HEK293T (cell line): Measurements from ENCODE around the gene NRG3.

Source experiments
- CTCF ChIA-PET: fragments of 350-600 bp; formaldehyde crosslinking; extraction: SDS; loops from one replicate; lab custom pipeline; 2021; ENCODE audit warnings: antibody characterized with exemption, inconsistent platforms; lab: Yijun Ruan, JAX
- POLR2A ChIA-PET: fragments of 350-600 bp; formaldehyde crosslinking; extraction: SDS; loops from one replicate; lab custom pipeline; 2020; ENCODE audit warnings: antibody characterized with exemption, inconsistent platforms; lab: Yijun Ruan, JAX
- DNase-seq: peaks from one replicate; pipeline ENCODE4 v3.0.0; 2012; ENCODE audit warnings: mixed read lengths; ENCODE audit errors: extremely low spot score
- ARNT ChIP-seq: fragments of 450-650 bp; IDR thresholded peaks from 2 replicates; pipeline ENCODE4 v1.6.1; 2017; ENCODE audit warnings: mild to moderate bottlenecking
- BHLHE40 ChIP-seq: fragments of 450-650 bp; IDR thresholded peaks from 2 replicates; pipeline ENCODE4 v1.6.1; 2016; ENCODE audit warnings: mild to moderate bottlenecking, moderate library complexity, borderline replicate concordance
- CTBP1 ChIP-seq: fragments of 450-650 bp; IDR thresholded peaks from 2 replicates; pipeline ENCODE4 v1.6.1; 2016; ENCODE audit warnings: borderline replicate concordance
- ELF4 ChIP-seq: fragments of 450-650 bp; IDR thresholded peaks from 2 replicates; pipeline ENCODE4 v1.6.1; 2017; ENCODE audit warnings: antibody characterized with exemption
- FOXA1 ChIP-seq: fragments of 450-650 bp; IDR thresholded peaks from 2 replicates; pipeline ENCODE4 v1.6.1; 2016; ENCODE audit warnings: mild to moderate bottlenecking
- FOXK2 ChIP-seq: fragments of 450-650 bp; IDR thresholded peaks from 2 replicates; pipeline ENCODE4 v1.6.1; 2016; ENCODE audit warnings: mild to moderate bottlenecking
- FOXM1 ChIP-seq: fragments of 450-650 bp; IDR thresholded peaks from 2 replicates; pipeline ENCODE4 v1.6.1; 2017; ENCODE audit warnings: mild to moderate bottlenecking, borderline replicate concordance
- HDGF ChIP-seq: fragments of 450-650 bp; IDR thresholded peaks from 2 replicates; pipeline ENCODE4 v1.6.1; 2017; ENCODE audit warnings: antibody characterized with exemption, borderline replicate concordance
- L3MBTL2 ChIP-seq: fragments of 450-650 bp; conservative IDR thresholded peaks from 2 replicates; pipeline ENCODE4 v1.6.1; 2016; ENCODE audit warnings: mild to moderate bottlenecking
- LEF1 ChIP-seq: fragments of 450-650 bp; IDR thresholded peaks from 2 replicates; pipeline ENCODE4 v1.6.1; 2017; ENCODE audit warnings: mild to moderate bottlenecking, borderline replicate concordance
- NFRKB ChIP-seq: fragments of 450-650 bp; IDR thresholded peaks from 2 replicates; pipeline ENCODE4 v1.6.1; 2016; ENCODE audit warnings: mild to moderate bottlenecking, moderate library complexity
- PKNOX1 ChIP-seq: fragments of 450-650 bp; IDR thresholded peaks from 2 replicates; pipeline ENCODE4 v1.6.1; 2016
- SP1 ChIP-seq: fragments of 450-650 bp; IDR thresholded peaks from 2 replicates; pipeline ENCODE4 v1.6.1; 2017
- SUZ12 ChIP-seq: fragments of 450-650 bp; IDR thresholded peaks from 2 replicates; pipeline ENCODE4 v1.6.1; 2016; ENCODE audit warnings: mild to moderate bottlenecking
- TARDBP ChIP-seq: fragments of 450-650 bp; IDR thresholded peaks from 2 replicates; pipeline ENCODE4 v1.6.1; 2016
- ZNF384 ChIP-seq: fragments of 450-650 bp; IDR thresholded peaks from 2 replicates; pipeline ENCODE4 v1.6.1; 2016

The NRG3 gene

GRCh38 chr10:81874875-81875466 lies at the start of gene NRG3:
Gene NRG3 (plus strand): TSS chr10:81875194.
- TF ChIP-seq ZNF384 (no peak), HDGF (no peak), FOXM1 (no peak), BHLHE40 (no peak)
- peak; percentile 30 for DNase-seq
- ChIA-PET CTCF (no interaction called here), POLR2A (no interaction called here)

DNA sequence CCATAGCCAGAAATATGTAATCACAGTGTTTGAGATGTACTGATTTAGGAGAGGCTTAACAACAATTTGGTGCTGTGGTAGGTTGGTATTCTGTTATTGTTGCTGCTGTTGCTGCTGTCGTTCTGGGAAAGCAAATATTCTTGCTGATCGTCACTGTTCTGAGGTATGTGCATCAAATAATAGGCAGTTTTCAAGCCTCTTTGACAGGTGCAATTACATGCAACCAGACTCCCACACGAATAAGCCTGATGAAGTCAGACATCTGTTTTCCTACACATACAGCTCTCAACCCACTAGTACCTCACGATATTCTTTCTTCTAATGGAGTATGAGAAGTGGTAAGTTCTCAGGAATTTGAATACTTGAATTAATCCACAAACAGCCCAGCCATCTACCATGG lies 46.7 kb upstream of the NRG3 start:
- TF ChIP-seq ARNT: no peak
- TF ChIP-seq ELF4: no peak
- no peak for TF ChIP-seq NFRKB
- no peak for TF ChIP-seq LEF1
- no peak for TF ChIP-seq SUZ12
- no peak for TF ChIP-seq ZNF384
- no peak for DNase-seq
- POLR2A ChIA-PET: no interaction called here
- CTCF ChIA-PET: no interaction called here

DNA sequence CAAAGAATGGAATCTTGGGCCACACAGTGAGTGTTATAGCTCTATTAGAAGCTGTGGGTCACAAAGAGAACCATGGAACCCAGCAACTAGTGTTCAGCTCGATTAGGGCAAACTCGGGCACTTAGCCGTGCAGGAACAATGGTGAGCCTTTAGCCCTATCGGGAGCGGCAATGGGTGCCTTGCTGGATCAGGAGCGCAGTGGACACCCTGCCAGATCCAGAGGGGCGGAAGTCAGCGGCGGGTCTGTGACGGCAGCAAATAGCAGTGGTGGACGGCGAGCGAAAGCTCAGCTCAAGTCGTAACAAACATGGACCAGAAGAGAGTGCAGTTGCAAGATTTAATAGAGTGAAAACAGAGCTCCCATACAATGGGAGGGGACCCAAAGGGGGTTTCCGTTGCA lies 43.9 kb upstream of the NRG3 start:
- CTCF ChIA-PET: no interaction called here
- POLR2A ChIA-PET: no interaction called here
- no peak for TF ChIP-seq NFRKB
- no peak for TF ChIP-seq BHLHE40
- no peak for TF ChIP-seq FOXM1
- TF ChIP-seq LEF1: no peak
- TF ChIP-seq HDGF: no peak
- no peak for TF ChIP-seq TARDBP
- no peak for TF ChIP-seq L3MBTL2
- TF ChIP-seq FOXK2: no peak
- TF ChIP-seq CTBP1: no peak
- no peak for TF ChIP-seq FOXA1
- TF ChIP-seq ELF4: no peak
- no peak for DNase-seq

DNA sequence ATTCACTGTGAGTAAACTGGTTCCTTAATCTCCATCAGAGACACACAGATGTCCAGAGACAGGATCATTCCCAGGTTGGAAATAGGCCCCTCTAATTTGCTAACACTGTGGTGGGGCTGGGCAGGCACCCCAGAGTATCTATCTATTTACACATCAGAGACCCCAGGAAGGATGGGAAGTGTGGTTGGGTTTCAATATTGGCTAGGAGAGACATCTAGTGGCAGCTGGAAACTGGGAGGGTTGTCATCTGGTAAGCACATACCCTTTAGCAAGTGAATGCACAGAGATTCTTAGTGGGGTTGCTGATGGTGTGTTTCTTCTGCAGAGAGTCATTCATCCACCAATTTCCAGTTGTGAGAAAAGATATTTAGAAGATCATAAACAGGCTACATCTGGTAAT lies 36.0 kb upstream of the NRG3 start:
- ChIA-PET CTCF (no interaction called here), POLR2A (no interaction called here)
- no peak for DNase-seq
- TF ChIP-seq NFRKB: no peak
- no peak for TF ChIP-seq FOXM1

DNA sequence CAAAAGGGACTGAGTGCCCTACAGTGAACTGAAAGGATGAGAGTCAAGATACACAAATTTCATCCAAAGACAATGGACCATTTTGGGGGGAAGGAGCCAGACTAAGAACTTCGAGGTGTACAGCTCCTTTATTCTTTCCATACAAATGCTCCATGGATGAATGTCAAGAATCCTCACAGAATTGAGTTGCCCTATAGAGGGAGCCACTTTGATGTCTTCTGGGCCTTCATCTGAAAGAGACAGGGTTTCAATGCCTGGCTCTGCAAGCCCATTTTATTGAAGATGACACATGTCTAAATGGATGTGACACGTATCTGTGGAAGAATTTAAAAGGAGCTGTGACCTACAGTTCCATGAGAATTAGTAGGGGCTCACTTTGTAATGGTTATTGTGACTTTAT lies 32.0 kb upstream of the NRG3 start:
- no peak for DNase-seq
- ChIA-PET CTCF (interaction anchor here (1.8 kb wide), 1 partner anchor 29 kb away, joined by 4 read pairs; no protein-coding TSS in a partner anchor), POLR2A (no interaction called here)
- TF ChIP-seq L3MBTL2: no peak
- TF ChIP-seq BHLHE40: no peak
- no peak for TF ChIP-seq HDGF
- TF ChIP-seq FOXA1: no peak
- TF ChIP-seq FOXK2: no peak
- no peak for TF ChIP-seq ZNF384
- no peak for TF ChIP-seq ELF4

DNA sequence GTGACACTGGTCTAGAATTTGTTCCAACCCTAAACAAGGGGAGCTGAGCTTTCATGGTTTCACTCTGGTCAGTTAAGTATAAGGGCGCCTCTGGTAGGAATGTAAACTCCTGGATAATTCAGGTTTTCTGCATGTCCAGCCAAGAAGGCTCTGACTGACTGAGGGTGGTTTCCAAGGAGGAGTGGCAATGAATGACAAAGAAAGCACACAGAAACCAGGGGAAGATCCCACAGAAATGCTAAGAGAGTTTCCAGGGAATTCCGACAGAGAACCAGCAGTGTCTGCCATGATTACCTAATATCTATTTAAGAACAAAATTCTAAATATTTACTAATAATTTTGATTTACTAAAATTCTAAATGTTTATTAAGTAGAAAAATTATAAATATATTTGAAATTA lies 27.3 kb upstream of the NRG3 start:
- no peak for DNase-seq
- ChIA-PET POLR2A (no interaction called here), CTCF (no interaction called here)
- TF ChIP-seq BHLHE40: no peak
- no peak for TF ChIP-seq PKNOX1
- TF ChIP-seq NFRKB: no peak
- no peak for TF ChIP-seq CTBP1
- no peak for TF ChIP-seq FOXA1
- no peak for TF ChIP-seq SP1
- TF ChIP-seq TARDBP: no peak
- TF ChIP-seq SUZ12: no peak
- no peak for TF ChIP-seq ZNF384
- TF ChIP-seq FOXM1: no peak
- no peak for TF ChIP-seq LEF1
- no peak for TF ChIP-seq ELF4
- no peak for TF ChIP-seq HDGF
- no peak for TF ChIP-seq FOXK2
- no peak for TF ChIP-seq L3MBTL2
- no peak for TF ChIP-seq ARNT

DNA sequence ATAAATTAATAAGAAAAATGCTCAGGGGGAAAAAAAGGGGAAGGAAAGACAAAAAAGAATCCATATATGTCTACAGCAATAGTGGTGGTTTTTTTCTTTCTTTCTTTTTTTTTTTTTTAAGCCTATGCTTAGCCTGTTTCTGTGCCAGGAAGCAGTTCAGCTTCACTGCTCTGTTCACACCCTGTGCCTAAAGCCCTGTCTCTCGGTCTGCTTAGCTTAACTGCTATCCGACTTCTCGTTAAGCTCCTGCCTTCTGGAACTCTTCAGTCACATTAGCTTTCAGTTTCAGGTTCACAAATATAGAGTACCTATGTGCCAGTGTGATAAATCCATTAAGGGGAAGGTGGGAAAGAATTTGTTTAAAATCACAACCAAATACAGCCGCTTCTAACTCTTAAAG lies 26.5 kb upstream of the NRG3 start:
- no peak for DNase-seq
- TF ChIP-seq SP1 (no peak), L3MBTL2 (no peak), ZNF384 (no peak), NFRKB (no peak), CTBP1 (no peak), ARNT (no peak), BHLHE40 (no peak), FOXA1 (no peak), HDGF (no peak), SUZ12 (no peak)
- ChIA-PET POLR2A (no interaction called here), CTCF (no interaction called here)

DNA sequence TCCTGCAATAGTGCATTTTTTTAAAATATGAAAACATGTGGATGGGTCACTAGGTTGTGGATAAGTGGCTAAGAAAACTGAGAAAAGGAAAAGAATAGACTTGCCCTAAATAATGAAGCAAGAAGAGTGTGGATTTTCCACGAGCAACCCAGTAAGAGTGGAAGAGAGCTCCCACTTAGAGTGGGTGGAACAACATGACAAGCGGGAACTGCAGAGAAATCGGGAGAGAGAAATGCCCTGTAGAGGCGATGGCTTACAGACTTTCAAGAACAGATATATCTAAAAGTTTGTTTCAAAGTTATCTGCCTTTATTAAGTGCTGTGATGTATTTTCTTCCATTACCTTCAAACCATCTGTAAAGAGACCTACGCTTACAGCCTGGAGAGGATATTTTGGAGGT lies 26.1 kb upstream of the NRG3 start:
- DNase-seq: no peak
- ChIA-PET POLR2A (no interaction called here), CTCF (no interaction called here)

More for the DNA sequence above, 26.1 kb upstream of the NRG3 start:
- TF ChIP-seq ARNT (no peak), FOXM1 (no peak), SP1 (no peak), SUZ12 (no peak), HDGF (no peak), NFRKB (no peak), FOXA1 (no peak)
